Peyer's patch (tissue), 4 donors: ENCODE results near the gene HDAC4.

ENCODE experiments used
- POLR2A ChIP-seq, 2 donors: fragments of 450-650 bp; IDR thresholded peaks; one replicate each; pipeline ENCODE4 v1.5.1; 2017; ENCODE audit warnings: antibody characterized with exemption in 2 of 2, mild to moderate bottlenecking in 2 of 2, moderate library complexity in 2 of 2
- TF ChIP-seq, protein P1 (sequence below), 6 experiments: fragments of 450-650 bp in 4 of 6; fragments of 200-600 bp in 2 of 6; sonication (generic) in 1 of 6; IDR thresholded peaks; one replicate each; pipeline ENCODE4 v1.5.1; 2017 to 2019; ENCODE audit warnings: antibody characterized with exemption in 6 of 6, mild to moderate bottlenecking in 3 of 6, moderate library complexity in 1 of 6

DNA sequence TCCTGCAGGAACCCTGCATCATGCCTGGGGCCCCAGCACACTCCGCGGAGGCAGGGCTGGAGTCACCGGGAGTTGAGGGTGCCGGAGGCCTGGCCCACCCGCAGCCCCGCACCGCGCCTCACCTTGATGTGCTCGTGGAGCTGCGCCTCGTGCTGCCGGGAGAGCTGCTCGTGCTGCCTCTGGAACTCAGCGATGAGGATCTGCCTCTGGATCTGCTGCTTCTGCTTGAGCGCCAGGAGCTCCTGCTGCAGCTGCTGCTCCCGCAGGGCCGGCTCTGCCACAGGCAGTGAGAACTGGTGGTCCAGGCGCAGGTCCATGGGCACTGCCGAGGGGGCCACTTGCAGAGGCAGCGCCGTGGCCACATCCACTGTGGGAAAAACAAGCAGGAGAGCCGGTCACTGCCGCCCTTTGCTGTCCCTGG, 211.1 kb downstream of the HDAC4 start:
- TF ChIP-seq, protein P1, sequence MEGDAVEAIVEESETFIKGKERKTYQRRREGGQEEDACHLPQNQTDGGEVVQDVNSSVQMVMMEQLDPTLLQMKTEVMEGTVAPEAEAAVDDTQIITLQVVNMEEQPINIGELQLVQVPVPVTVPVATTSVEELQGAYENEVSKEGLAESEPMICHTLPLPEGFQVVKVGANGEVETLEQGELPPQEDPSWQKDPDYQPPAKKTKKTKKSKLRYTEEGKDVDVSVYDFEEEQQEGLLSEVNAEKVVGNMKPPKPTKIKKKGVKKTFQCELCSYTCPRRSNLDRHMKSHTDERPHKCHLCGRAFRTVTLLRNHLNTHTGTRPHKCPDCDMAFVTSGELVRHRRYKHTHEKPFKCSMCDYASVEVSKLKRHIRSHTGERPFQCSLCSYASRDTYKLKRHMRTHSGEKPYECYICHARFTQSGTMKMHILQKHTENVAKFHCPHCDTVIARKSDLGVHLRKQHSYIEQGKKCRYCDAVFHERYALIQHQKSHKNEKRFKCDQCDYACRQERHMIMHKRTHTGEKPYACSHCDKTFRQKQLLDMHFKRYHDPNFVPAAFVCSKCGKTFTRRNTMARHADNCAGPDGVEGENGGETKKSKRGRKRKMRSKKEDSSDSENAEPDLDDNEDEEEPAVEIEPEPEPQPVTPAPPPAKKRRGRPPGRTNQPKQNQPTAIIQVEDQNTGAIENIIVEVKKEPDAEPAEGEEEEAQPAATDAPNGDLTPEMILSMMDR (IDR thresholded peaks at IDR 0.05): no peak
- no peak for TF ChIP-seq POLR2A (IDR thresholded peaks at IDR 0.05)
